HepG2 (cell line): ENCODE results near the gene CCDC192. TPM values are rescaled to one million over a fixed set of nuclear protein-coding genes. Genes with fewer than 3 reads are reported as not detected.

Experiments
- ATAC-seq: fragments of 200-7000 bp; cut with Tn5 transposase; 3 replicates; pipeline ENCODE4 v1.9.1; 2020; ENCODE audit warnings: mild to moderate bottlenecking, moderate library complexity
- BruUV-seq: library from RNA; stranded (reverse); fragments of 400-500 nt; replicated peaks from 2 replicates; lab custom pipeline; 2021; lab: Mats Ljungman, UMichigan
- CTCF ChIA-PET: fragments of 300-600 bp; formaldehyde crosslinking; extraction: SDS; loops from one replicate; lab custom pipeline; 2021; ENCODE audit warnings: low total read pairs, inconsistent platforms, low intra/inter-chr PET ratio; lab: Yijun Ruan, JAX
- POLR2A ChIA-PET: fragments of 350-600 bp; sonication (Branson Sonifier 250); formaldehyde crosslinking; loops from one replicate; lab custom pipeline; 2020; ENCODE audit warnings: antibody characterized with exemption, inconsistent platforms; lab: Yijun Ruan, JAX
- DNase-seq: peaks from one replicate; pipeline ENCODE4 v3.0.0-alpha.2; 2015; ENCODE audit warnings: low spot score
- FAIRE-seq: peaks from 3 replicates; lab custom pipeline; 2011; peaks lifted over from hg19 to GRCh38; lab: Jason Lieb, UNC
- H2AFZ ChIP-seq: one replicate; pipeline ENCODE4 v1.6.1; 2011; ENCODE audit warnings: low read length, inconsistent platforms
- H3K27ac ChIP-seq: fragments of 300-600 bp; 3 replicates; pipeline ENCODE4 v1.8.0; 2011; ENCODE audit warnings: mixed run types, mild to moderate bottlenecking, mixed read lengths, low read length, inconsistent platforms; ENCODE audit not compliant: insufficient read depth; ENCODE audit errors: extremely low read length
- H3K27me3 ChIP-seq, 2 experiments: fragments of 200-600 bp in 1 of 2; 2 replicates in 1 of 2; 3 replicates in 1 of 2; pipeline versions ENCODE4 v1.6.0 to v1.8.0; 2011; ENCODE audit warnings: low read length in 2 of 2, mild to moderate bottlenecking in 2 of 2, moderate library complexity in 2 of 2, inconsistent platforms in 1 of 2; ENCODE audit not compliant: insufficient read depth in 2 of 2, control insufficient read depth in 1 of 2
- H3K36me3 ChIP-seq, 2 experiments: fragments of 200-600 bp in 1 of 2; replicated peaks in 1 of 2; 2 replicates in 1 of 2; 3 replicates in 1 of 2; pipeline versions ENCODE4 v1.5.1 to v1.8.0; 2011; ENCODE audit warnings: low read length in 2 of 2, inconsistent platforms in 1 of 2; ENCODE audit not compliant: insufficient read depth in 2 of 2, control insufficient read depth in 1 of 2
- H3K4me1 ChIP-seq: 2 replicates; pipeline ENCODE4 v1.5.1; 2012; ENCODE audit warnings: low read length, inconsistent platforms; ENCODE audit not compliant: insufficient read depth
- H3K4me2 ChIP-seq: 2 replicates; pipeline ENCODE4 v1.6.0; 2011; ENCODE audit warnings: low read depth, low read length, inconsistent platforms
- H3K4me3 ChIP-seq, 3 experiments: fragments of 200-600 bp in 1 of 3; sonication (generic), shearing (Covaris generic) in 1 of 3; replicated peaks in 1 of 3; 2 replicates each; pipeline ENCODE4 v1.5.1; 2011 to 2016; ENCODE audit warnings: low read length in 3 of 3, inconsistent platforms in 2 of 3, low read depth in 2 of 3, mild to moderate bottlenecking in 2 of 3, control low read depth in 1 of 3, mixed read lengths in 1 of 3; ENCODE audit not compliant: insufficient read depth in 1 of 3
- H3K79me2 ChIP-seq: one replicate; pipeline ENCODE4 v1.6.1; 2011; ENCODE audit warnings: low read length, inconsistent platforms; ENCODE audit not compliant: insufficient read depth
- H3K9ac ChIP-seq: 2 replicates; pipeline ENCODE4 v1.6.0; 2011; ENCODE audit warnings: mild to moderate bottlenecking, low read depth, low read length, inconsistent platforms; ENCODE audit not compliant: insufficient read depth
- H3K9me3 ChIP-seq: 2 replicates; pipeline ENCODE4 v1.5.1; 2012; ENCODE audit warnings: mild to moderate bottlenecking, low read length
- H4K20me1 ChIP-seq: 2 replicates; pipeline ENCODE4 v1.6.0; 2011; ENCODE audit warnings: inconsistent platforms, mild to moderate bottlenecking, low read length, moderate library complexity; ENCODE audit not compliant: insufficient read depth
- DPF2 ChIP-seq: sonication (generic); formaldehyde crosslinking; IDR thresholded peaks from 2 replicates; pipeline ENCODE4 v1.4.0; 2020; ENCODE audit warnings: mild to moderate bottlenecking, low read depth, missing genetic modification reagents, borderline replicate concordance
- E2F5 ChIP-seq: sonication (generic); formaldehyde crosslinking; conservative IDR thresholded peaks from 2 replicates; pipeline ENCODE4 v1.4.0; 2020; ENCODE audit warnings: missing genetic modification reagents
- HMG20A ChIP-seq: IDR thresholded peaks from 2 replicates; pipeline ENCODE4 v1.6.1; 2016; ENCODE audit warnings: borderline replicate concordance
- HOXD1 ChIP-seq: sonication (generic); formaldehyde crosslinking; IDR thresholded peaks from 2 replicates; pipeline ENCODE4 v1.5.0; 2020; ENCODE audit warnings: missing genetic modification reagents
- RNF2 ChIP-seq: fragments of 450-650 bp; conservative IDR thresholded peaks from 2 replicates; pipeline ENCODE4 v1.6.1; 2016; ENCODE audit warnings: low read depth
- ZNF350 ChIP-seq: sonication (generic); formaldehyde crosslinking; IDR thresholded peaks from 2 replicates; pipeline ENCODE4 v1.4.0; 2020; ENCODE audit warnings: mild to moderate bottlenecking, low read depth, missing genetic modification reagents, borderline replicate concordance
- ZNF484 ChIP-seq: sonication (generic); formaldehyde crosslinking; IDR thresholded peaks from 2 replicates; pipeline ENCODE4 v1.5.1; 2020; ENCODE audit warnings: mild to moderate bottlenecking, low read depth, missing genetic modification reagents, borderline replicate concordance
- ZNF775 ChIP-seq: sonication (generic); formaldehyde crosslinking; IDR thresholded peaks from 2 replicates; pipeline ENCODE4 v1.4.0; 2020; ENCODE audit warnings: missing genetic modification reagents, mild to moderate bottlenecking, moderate library complexity, borderline replicate concordance
- WGBS: methylation state at CpG from one replicate; pipeline ENCODE4 v1.1.6; 2017; ENCODE audit warnings: low lambda C conversion rate; 5-methylcytosine and 5-hydroxymethylcytosine counted together
- in situ Hi-C: cut with HindIII; loops from 2 replicates; pipeline ENCODE4 v1.10.0; 2017; ENCODE audit warnings: low pct_unique_long_range_greater_than_20kb; ENCODE audit not compliant: extremely low pct_ligation_motif_present
- intact Hi-C: fragments of 100-400 bp; cut with micrococcal nuclease; formaldehyde crosslinking; loops from one replicate; pipeline ENCODE4 v1.10.0; 2022; ENCODE audit not compliant: unreplicated experiment
- polyA plus RNA-seq, 8 experiments: library from polyadenylated mRNA; depleted of rRNA in 3 of 8; stranded (reverse) in 7 of 8; unstranded in 1 of 8; fragments of >200 nt; fragmentation: Illumina TruSeq in 4 of 8; extraction: Trizol in 4 of 8; gene quantifications; 2 replicates each; pipeline versions ENCODE4 v1.2.1 to v1.2.3, GENCODE V29; 2011 to 2016; ENCODE audit warnings: low read depth in 4 of 8, missing spikeins in 1 of 8, mixed read lengths in 1 of 8; ENCODE audit not compliant: insufficient read depth in 1 of 8
- total RNA-seq, 5 experiments: library from RNA; depleted of rRNA; stranded (reverse); fragments of >200 nt; fragmentation: Illumina TruSeq; extraction: Trizol; gene quantifications; 2 replicates each; pipeline ENCODE4 v1.2.3, GENCODE V29; 2016; ENCODE audit warnings: low read depth in 1 of 5

Gene CCDC192
- total and polyA plus RNA-seq, 2 of the 13 experiments (the other 11 are each of a cell fraction or from before 2014, with no cell fraction given), result not detected

GRCh38 chr5:127923804-127924570 is 220.8 kb downstream of the CCDC192 start:
- no peaks in the 10 kb centered on the region for H3K9me3 ChIP-seq
- H4K20me1 ChIP-seq, result no peaks in the 10 kb centered on the region
- H3K9ac ChIP-seq, result no peak overlapping the region
- H3K79me2 ChIP-seq, result no peaks in the 10 kb centered on the region
- no peak overlapping the region for H3K4me2 ChIP-seq
- TF ChIP-seq HOXD1 (CRISPR knock-in tag) (no peak), RNF2 (no peak), ZNF775 (CRISPR knock-in tag) (no peak), DPF2 (CRISPR knock-in tag) (no peak), ZNF350 (no peak), ZNF484 (CRISPR knock-in tag) (no peak), HMG20A (no peak), E2F5 (CRISPR knock-in tag) (no peak)
- CTCF ChIA-PET, result no interaction called here
- H3K27ac ChIP-seq, result no peak overlapping the region
- H3K4me3 ChIP-seq, result no peak overlapping the region
- no peak for FAIRE-seq
- H2AFZ ChIP-seq, result no peak overlapping the region
- intact Hi-C loops, result no loop called here
- no peaks in the 10 kb centered on the region for H3K36me3 ChIP-seq
- no peaks in the 10 kb centered on the region; a peak in 1 of 5 replicates for H3K27me3 ChIP-seq
- no TSS peak for BruUV-seq
- DNase-seq, result no peak
- no peak for ATAC-seq
- 25% methylated on average over 2 of the region's 2 CpGs for WGBS
- POLR2A ChIA-PET, result no interaction called here
- no peaks in the 10 kb centered on the region for H3K4me1 ChIP-seq
- in situ Hi-C loops, result no loop called here
